SK-N-SH (cell line): Measurements from ENCODE around the gene MACROD2. TPM values are rescaled to one million over a fixed set of nuclear protein-coding genes. Genes with fewer than 3 reads are reported as not detected.

ENCODE experiments used
- CTCF ChIA-PET: fragments of 300-600, 350-600 bp; formaldehyde crosslinking; extraction: SDS; loops from one replicate; lab custom pipeline; 2021; lab: Yijun Ruan, JAX
- POLR2A ChIA-PET: fragments of 350-600 bp; sonication (Branson Sonifier 250); formaldehyde crosslinking; extraction: SDS; loops from one replicate; lab custom pipeline; 2020; ENCODE audit warnings: antibody characterized with exemption, inconsistent platforms; lab: Yijun Ruan, JAX
- DNase-seq: peaks from one replicate; pipeline ENCODE4 v3.0.0; 2012
- H2AFZ ChIP-seq: fragments of 200-600 bp; sonication (generic); 2 replicates; pipeline ENCODE4 v1.8.1; 2016; ENCODE audit warnings: antibody characterized with exemption, mild to moderate bottlenecking, low read depth
- H3F3A ChIP-seq: fragments of 200-600 bp; sonication (generic); replicated peaks from 2 replicates; pipeline ENCODE3; 2016; ENCODE audit warnings: antibody characterized with exemption, mild to moderate bottlenecking; ENCODE audit not compliant: insufficient read depth
- H3K27ac ChIP-seq, 2 experiments: fragments of 200-500 bp in 1 of 2; fragments of 200-600 bp in 1 of 2; sonication (Bioruptor generic) in 1 of 2; sonication (generic), shearing (Covaris generic) in 1 of 2; 2 replicates each; pipeline versions ENCODE4 v1.5.1 to v1.6.1; 2014 to 2016; ENCODE audit warnings: low read depth in 2 of 2, inconsistent platforms in 1 of 2, low read length in 1 of 2, mild to moderate bottlenecking in 1 of 2, mixed read lengths in 1 of 2
- H3K27me3 ChIP-seq: fragments of 200-600 bp; sonication (generic), shearing (Covaris generic); 2 replicates; pipeline ENCODE4 v1.6.1; 2016; ENCODE audit warnings: mixed run types; ENCODE audit not compliant: insufficient read depth
- H3K36me3 ChIP-seq, 2 experiments: fragments of 200-500 bp in 1 of 2; fragments of 200-600 bp in 1 of 2; sonication (Bioruptor generic) in 1 of 2; sonication (generic) in 1 of 2; replicated peaks in 1 of 2; 2 replicates each; pipeline versions ENCODE3 to v1.5.1; 2014 to 2016; ENCODE audit warnings: low read length in 1 of 2, mild to moderate bottlenecking in 1 of 2; ENCODE audit not compliant: insufficient read depth in 2 of 2, control insufficient read depth in 1 of 2
- H3K4me1 ChIP-seq, 2 experiments: fragments of 200-500 bp in 1 of 2; fragments of 200-600 bp in 1 of 2; sonication (Bioruptor generic) in 1 of 2; sonication (generic), shearing (Covaris generic) in 1 of 2; 2 replicates each; pipeline versions ENCODE4 v1.5.1 to v1.6.1; 2014 to 2016; ENCODE audit warnings: low read depth in 1 of 2, low read length in 1 of 2, mixed run types in 1 of 2; ENCODE audit not compliant: insufficient read depth in 2 of 2, control insufficient read depth in 1 of 2
- H3K4me2 ChIP-seq: fragments of 200-600 bp; sonication (generic), shearing (Covaris generic); 2 replicates; pipeline ENCODE4 v1.6.1; 2017; ENCODE audit warnings: mixed run types
- H3K4me3 ChIP-seq, 2 experiments: fragments of 200-500 bp in 1 of 2; fragments of 200-600 bp in 1 of 2; sonication (Bioruptor generic) in 1 of 2; sonication (generic), shearing (Covaris generic) in 1 of 2; 2 replicates each; pipeline versions ENCODE4 v1.5.1 to v1.8.1; 2014 to 2016; ENCODE audit warnings: low read depth in 2 of 2, inconsistent platforms in 1 of 2, low read length in 1 of 2, mild to moderate bottlenecking in 1 of 2, mixed read lengths in 1 of 2, moderate library complexity in 1 of 2
- H3K79me2 ChIP-seq: fragments of 200-600 bp; sonication (generic); 2 replicates; pipeline ENCODE4 v1.8.1; 2017; ENCODE audit warnings: mild to moderate bottlenecking; ENCODE audit not compliant: insufficient read depth
- H3K9ac ChIP-seq: fragments of 200-600 bp; sonication (generic); 2 replicates; pipeline ENCODE4 v1.6.1; 2017; ENCODE audit warnings: mixed run types
- H3K9me2 ChIP-seq: fragments of 200-600 bp; sonication (generic); 2 replicates; pipeline ENCODE4 v1.6.1; 2017; ENCODE audit warnings: mixed run types
- H3K9me3 ChIP-seq: fragments of 200-600 bp; sonication (generic); 2 replicates; pipeline ENCODE4 v1.6.1; 2017; ENCODE audit warnings: mixed run types, mild to moderate bottlenecking, moderate library complexity
- H4K20me1 ChIP-seq: fragments of 200-600 bp; sonication (generic); 2 replicates; pipeline ENCODE4 v1.6.1; 2017; ENCODE audit warnings: mild to moderate bottlenecking, mixed run types; ENCODE audit not compliant: insufficient read depth
- CHD2 ChIP-seq: fragments of 150-350 bp; IDR thresholded peaks from 2 replicates; pipeline ENCODE4 v1.6.1; 2018; ENCODE audit warnings: low read length; ENCODE audit not compliant: partially characterized antibody
- CTCF ChIP-seq: fragments of 200-600 bp; sonication (generic); IDR thresholded peaks from 2 replicates; pipeline ENCODE4 v1.6.1; 2017; ENCODE audit warnings: antibody characterized with exemption, mild to moderate bottlenecking, moderate library complexity
- EP300 ChIP-seq, 2 experiments: IDR thresholded peaks; 2 replicates each; pipeline versions ENCODE4 v1.4.0 to v1.6.1; 2012; ENCODE audit warnings: borderline replicate concordance in 1 of 2, low read depth in 1 of 2, low read length in 1 of 2
- EZH2phosphoT487 ChIP-seq: fragments of 200-600 bp; sonication (generic); IDR thresholded peaks from 2 replicates; pipeline ENCODE4 v1.6.1; 2017; ENCODE audit warnings: low read depth, mixed run types, mild to moderate bottlenecking, antibody characterized with exemption, moderate library complexity, borderline replicate concordance
- FOSL2 ChIP-seq: IDR thresholded peaks from 2 replicates; pipeline ENCODE4 v1.4.0; 2012; ENCODE audit warnings: low read depth, mild to moderate bottlenecking, moderate library complexity, borderline replicate concordance
- JUND ChIP-seq: IDR thresholded peaks from 2 replicates; pipeline ENCODE4 v1.4.0; 2012
- MEF2A ChIP-seq: IDR thresholded peaks from 2 replicates; pipeline ENCODE4 v1.4.0; 2012; ENCODE audit warnings: low read depth, borderline replicate concordance
- MXI1 ChIP-seq: IDR thresholded peaks from 2 replicates; pipeline ENCODE4 v1.6.1; 2012; ENCODE audit warnings: mild to moderate bottlenecking, low read depth, low read length, improper control_type of control experiment
- NFIC ChIP-seq: IDR thresholded peaks from 2 replicates; pipeline ENCODE4 v1.4.0; 2012; ENCODE audit warnings: borderline replicate concordance
- NRF1 ChIP-seq: IDR thresholded peaks from 2 replicates; pipeline ENCODE4 v1.6.1; 2012; ENCODE audit warnings: low read depth, mild to moderate bottlenecking, low read length
- REST ChIP-seq: IDR thresholded peaks from 2 replicates; pipeline ENCODE4 v1.6.1; 2012; ENCODE audit warnings: mild to moderate bottlenecking, low read depth, low read length, moderate library complexity
- RFX5 ChIP-seq: IDR thresholded peaks from 2 replicates; pipeline ENCODE4 v1.6.1; 2012; ENCODE audit warnings: mild to moderate bottlenecking, improper control_type of control experiment, low read length
- RXRA ChIP-seq: IDR thresholded peaks from 2 replicates; pipeline ENCODE4 v1.4.0; 2012; ENCODE audit warnings: low read depth, mild to moderate bottlenecking, borderline replicate concordance
- SIN3A ChIP-seq: IDR thresholded peaks from 2 replicates; pipeline ENCODE4 v1.6.1; 2012; ENCODE audit warnings: low read depth, mild to moderate bottlenecking, low read length, moderate library complexity, borderline replicate concordance
- SMC3 ChIP-seq: IDR thresholded peaks from 2 replicates; pipeline ENCODE4 v1.6.1; 2012; ENCODE audit warnings: low read depth, low read length, improper control_type of control experiment
- TAF1 ChIP-seq: IDR thresholded peaks from 2 replicates; pipeline ENCODE4 v1.6.1; 2012; ENCODE audit warnings: low read depth, mild to moderate bottlenecking, low read length, moderate library complexity, borderline replicate concordance
- USF2 ChIP-seq: fragments of 150-350 bp; IDR thresholded peaks from 2 replicates; pipeline ENCODE4 v1.6.1; 2017; ENCODE audit warnings: antibody characterized with exemption, low read length, low read depth, borderline replicate concordance
- YY1 ChIP-seq: IDR thresholded peaks from 2 replicates; pipeline ENCODE4 v1.4.0; 2012; ENCODE audit warnings: low read depth, mild to moderate bottlenecking
- WGBS: methylation state at CpG from one replicate; pipeline ENCODE4 v1.1.6; 2017; ENCODE audit warnings: low lambda C conversion rate; 5-methylcytosine and 5-hydroxymethylcytosine counted together
- polyA plus RNA-seq, 3 experiments: library from polyadenylated mRNA; depleted of rRNA; stranded (reverse); fragments of >200 nt; gene quantifications; 2 replicates each; pipeline ENCODE4 v1.2.3, GENCODE V29; 2012
- TF ChIP-seq, protein P1 (sequence below): IDR thresholded peaks from 2 replicates; pipeline ENCODE4 v1.4.0; 2012; ENCODE audit warnings: low read depth

Gene MACROD2
- polyA plus RNA-seq, 1 of the 3 experiments (the other 2 are of a cell fraction), result 0.33 TPM

DNA sequence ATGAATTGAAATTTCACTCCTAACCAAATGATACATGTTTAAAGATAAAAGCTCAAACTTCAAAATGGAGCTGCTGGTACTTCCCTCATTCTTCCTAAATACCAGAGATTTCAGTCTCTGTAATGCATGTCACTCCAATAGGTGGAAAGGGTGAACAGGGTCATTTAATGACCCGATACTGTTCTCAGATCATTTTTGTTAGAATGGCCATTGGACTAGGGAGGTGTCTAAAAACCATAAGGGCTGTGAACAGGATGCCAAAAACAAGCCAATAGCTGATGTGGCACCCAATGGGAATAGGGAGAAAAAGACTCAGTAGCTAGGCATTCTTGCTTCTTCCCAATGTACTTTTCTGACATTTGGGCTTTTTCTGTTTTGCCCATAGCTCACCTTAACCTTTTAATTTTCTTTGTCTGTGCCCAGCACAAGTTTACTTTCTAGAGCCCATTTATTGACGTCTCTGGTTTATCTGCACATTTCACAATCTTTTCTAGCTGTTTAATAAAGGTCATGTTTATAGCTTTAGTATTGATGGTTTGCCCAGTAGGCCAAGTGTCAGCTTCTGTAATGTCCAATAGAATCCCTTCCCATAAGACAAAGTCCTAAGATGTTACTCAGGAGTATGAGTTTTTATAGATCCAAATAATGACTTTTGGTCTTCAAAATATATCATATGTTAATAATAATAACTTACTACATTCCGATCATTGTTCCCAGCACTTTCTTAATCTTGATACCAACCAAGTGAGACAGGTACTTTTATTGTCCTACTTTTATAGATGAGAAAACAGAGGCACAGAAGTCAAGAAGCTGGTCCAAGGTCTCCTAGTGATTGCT is 366.4 kb downstream of the MACROD2 start:
- Histone ChIP-seq H3K9me3 (no peaks in the 10 kb centered on the region), H3K9ac (no peak overlapping the region), H3F3A (no peaks in the 10 kb centered on the region), H3K27me3 (no peaks in the 10 kb centered on the region), H3K27ac (no peak overlapping the region), H3K9me2 (no peaks in the 10 kb centered on the region), H3K4me1 (no peaks in the 10 kb centered on the region), H3K4me3 (no peak overlapping the region), H4K20me1 (no peaks in the 10 kb centered on the region), H3K79me2 (no peaks in the 10 kb centered on the region), H2AFZ (no peak overlapping the region), H3K4me2 (no peak overlapping the region), H3K36me3 (no peaks in the 10 kb centered on the region)
- ChIA-PET CTCF (interaction anchor here (1.5 kb wide), 1 partner anchor 13 kb away, joined by 4 read pairs; no protein-coding TSS in a partner anchor), POLR2A (no interaction called here)
- DNase-seq, result no peak
- 82% methylated on average over 3 of the region's 3 CpGs for WGBS
- no peak for TF ChIP-seq CHD2
- no peak for TF ChIP-seq RFX5
- no peak for TF ChIP-seq JUND
- no peak for TF ChIP-seq NFIC
- TF ChIP-seq REST, result no peak
- no peak for TF ChIP-seq MXI1
- no peak for TF ChIP-seq CTCF

GRCh38 chr20:14374196-14374595 is 378.9 kb downstream of the MACROD2 start:
- H3K4me3 ChIP-seq, result no peak overlapping the region
- H3K9me3 ChIP-seq, result no peaks in the 10 kb centered on the region
- no peaks in the 10 kb centered on the region for H3K27me3 ChIP-seq
- H3K79me2 ChIP-seq, result no peaks in the 10 kb centered on the region
- no peak overlapping the region for H3K27ac ChIP-seq
- H3K9me2 ChIP-seq, result no peaks in the 10 kb centered on the region
- no peaks in the 10 kb centered on the region for H3F3A ChIP-seq
- no peaks in the 10 kb centered on the region for H4K20me1 ChIP-seq
- no peak for DNase-seq
- ChIA-PET CTCF (no interaction called here), POLR2A (no interaction called here)
- no peaks in the 10 kb centered on the region for H3K4me1 ChIP-seq
- H3K4me2 ChIP-seq, result no peak overlapping the region
- no peak overlapping the region for H2AFZ ChIP-seq
- no peak overlapping the region for H3K9ac ChIP-seq
- H3K36me3 ChIP-seq, result no peaks in the 10 kb centered on the region
- 71% methylated on average over 3 of the region's 3 CpGs for WGBS
- TF ChIP-seq JUND, result no peak
- TF ChIP-seq MXI1, result no peak
- no peak for TF ChIP-seq EP300 (IDR thresholded peaks at IDR 0.05; ENCODE audit: borderline replicate concordance in 1 of 2, low read depth in 1 of 2, low read length in 1 of 2)
- TF ChIP-seq, protein P1, sequence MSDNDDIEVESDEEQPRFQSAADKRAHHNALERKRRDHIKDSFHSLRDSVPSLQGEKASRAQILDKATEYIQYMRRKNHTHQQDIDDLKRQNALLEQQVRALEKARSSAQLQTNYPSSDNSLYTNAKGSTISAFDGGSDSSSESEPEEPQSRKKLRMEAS, result no peak
- no peak for TF ChIP-seq EZH2phosphoT487
- no peak for TF ChIP-seq USF2
- no peak for TF ChIP-seq SMC3
- no peak for TF ChIP-seq SIN3A
- no peak for TF ChIP-seq FOSL2
- no peak for TF ChIP-seq TAF1
- no peak for TF ChIP-seq MEF2A
- TF ChIP-seq RXRA, result no peak
- no peak for TF ChIP-seq YY1
- TF ChIP-seq NRF1, result no peak
